DND-41 (cell line): Measurements from ENCODE around the gene TACC3.

Experiments
- EZH2 ChIP-seq: IDR thresholded peaks from 3 replicates; pipeline ENCODE4 v1.6.1; 2012; ENCODE audit warnings: borderline replicate concordance, low read depth, mild to moderate bottlenecking, moderate library complexity, low read length, inconsistent platforms; ENCODE audit not compliant: severe bottlenecking
- TF ChIP-seq, protein P1 (sequence below): IDR thresholded peaks from 2 replicates; pipeline ENCODE4 v1.5.1; 2012; ENCODE audit warnings: borderline replicate concordance, low read length, moderate library complexity, mild to moderate bottlenecking; ENCODE audit not compliant: poor library complexity, severe bottlenecking; ENCODE audit errors: extremely low read depth

GRCh38 chr4:1788254-1788973 lies 67.1 kb downstream of the TACC3 start:
- TF ChIP-seq, protein P1, sequence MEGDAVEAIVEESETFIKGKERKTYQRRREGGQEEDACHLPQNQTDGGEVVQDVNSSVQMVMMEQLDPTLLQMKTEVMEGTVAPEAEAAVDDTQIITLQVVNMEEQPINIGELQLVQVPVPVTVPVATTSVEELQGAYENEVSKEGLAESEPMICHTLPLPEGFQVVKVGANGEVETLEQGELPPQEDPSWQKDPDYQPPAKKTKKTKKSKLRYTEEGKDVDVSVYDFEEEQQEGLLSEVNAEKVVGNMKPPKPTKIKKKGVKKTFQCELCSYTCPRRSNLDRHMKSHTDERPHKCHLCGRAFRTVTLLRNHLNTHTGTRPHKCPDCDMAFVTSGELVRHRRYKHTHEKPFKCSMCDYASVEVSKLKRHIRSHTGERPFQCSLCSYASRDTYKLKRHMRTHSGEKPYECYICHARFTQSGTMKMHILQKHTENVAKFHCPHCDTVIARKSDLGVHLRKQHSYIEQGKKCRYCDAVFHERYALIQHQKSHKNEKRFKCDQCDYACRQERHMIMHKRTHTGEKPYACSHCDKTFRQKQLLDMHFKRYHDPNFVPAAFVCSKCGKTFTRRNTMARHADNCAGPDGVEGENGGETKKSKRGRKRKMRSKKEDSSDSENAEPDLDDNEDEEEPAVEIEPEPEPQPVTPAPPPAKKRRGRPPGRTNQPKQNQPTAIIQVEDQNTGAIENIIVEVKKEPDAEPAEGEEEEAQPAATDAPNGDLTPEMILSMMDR, result no peak
- no peak for TF ChIP-seq EZH2
